Measurements from ENCODE around the gene CAND2. TPM values are rescaled to one million over a fixed set of nuclear protein-coding genes. Genes with fewer than 3 reads are reported as not detected.

Gene CAND2
- total and polyA plus RNA-seq, 4 experiments from 2014 or later: 1.9 to 2.3 (median 2.2) TPM

GRCh38 chr3:12797124-12797891 lies 828 bp downstream of the CAND2 start:
- Mint-ChIP-seq H3K4me3 (peak overlapping the region in 7 of 8 donors; percentile 14 to 88 (median 64)), H3K36me3 (no peaks in the 10 kb centered on the region), H3K27ac (peak overlapping the region in 4 of 7 donors; percentile 3 to 63 (median 42)), H3K4me1 (peaks cover 2 to 22% (median 11%) of the 10 kb centered on the region in 4 donors), H3K27me3 (peaks cover 0 to 6% of the 10 kb centered on the region in 2 donors), H3K9me3 (no peaks in the 10 kb centered on the region)
- ChIA-PET POLR2A (ENCODE audit: partially characterized antibody) (interaction anchor here (1.6 to 5.2 kb wide), 3 partner anchors 12 to 44 kb away, joined by 4 to 25 read pairs (median 21); partner anchors contain the start of gene RPL32), CTCF (ENCODE audit: partially characterized antibody) (interaction anchor here (2.3 to 6.5 kb wide), 3 partner anchors 10 to 45 kb away, joined by 15 to 55 read pairs (median 16); partner anchors contain the start of gene RPL32)
- H3K27ac ChIP-seq (ENCODE audit: low read depth, low read length): no peak overlapping the region
- no peaks in the 10 kb centered on the region for H3K27me3 ChIP-seq (ENCODE audit: insufficient read depth, low read length)
- H3K9me3 ChIP-seq (ENCODE audit: control insufficient read depth in 1 of 2, low read length in 2 of 2): no peaks in the 10 kb centered on the region
- no peak overlapping the region for H3K4me3 ChIP-seq (ENCODE audit: low read length in 2 of 2)
- H3K36me3 ChIP-seq (ENCODE audit: insufficient read depth, low read length): no peaks in the 10 kb centered on the region
- DNase-seq: no peak
- intact Hi-C loops (cut with micrococcal nuclease): no loop called here
- peaks cover 9% of the 10 kb centered on the region for H3K4me1 ChIP-seq (ENCODE audit: insufficient read depth, low read length)

- peaks cover 0 to 6% of the 10 kb centered on the region in 2 donors for H3K27me3 Mint-ChIP-seq
- H3K4me3 Mint-ChIP-seq: peak overlapping the region in 7 of 8 donors; percentile 36 to 72 (median 56)
- H3K36me3 Mint-ChIP-seq: no peaks in the 10 kb centered on the region
- Histone ChIP-seq H3K9me3 (ENCODE audit: control insufficient read depth in 1 of 2, low read length in 2 of 2) (no peaks in the 10 kb centered on the region), H3K4me1 (ENCODE audit: insufficient read depth, low read length) (peaks cover 9% of the 10 kb centered on the region), H3K4me3 (ENCODE audit: low read length in 2 of 2) (no peak overlapping the region), H3K36me3 (ENCODE audit: insufficient read depth, low read length) (no peaks in the 10 kb centered on the region), H3K27ac (ENCODE audit: low read depth, low read length) (no peak overlapping the region), H3K27me3 (ENCODE audit: insufficient read depth, low read length) (no peaks in the 10 kb centered on the region)
- H3K9me3 Mint-ChIP-seq: no peaks in the 10 kb centered on the region
- H3K27ac Mint-ChIP-seq: peak overlapping the region in 2 of 7 donors; percentile 49 to 63
- intact Hi-C loops (cut with micrococcal nuclease): no loop called here
- CTCF ChIA-PET (ENCODE audit: partially characterized antibody): interaction anchor here (2.3 to 6.5 kb wide), 3 partner anchors 11 to 44 kb away, joined by 15 to 55 read pairs (median 16); partner anchors contain the start of gene RPL32
- peaks cover 2 to 22% (median 11%) of the 10 kb centered on the region in 4 donors for H3K4me1 Mint-ChIP-seq
- no peak for DNase-seq
- POLR2A ChIA-PET (ENCODE audit: partially characterized antibody): interaction anchor here (3.1 to 5.2 kb wide), 2 partner anchors 12 to 44 kb away, joined by 21 to 25 read pairs; partner anchors contain the start of gene RPL32
Observed at GRCh38 chr3:12797892-12798558, 1.5 kb downstream of the CAND2 start.

- ChIA-PET CTCF (ENCODE audit: partially characterized antibody) (interaction anchor here (6.5 kb wide), 1 partner anchor 11 kb away, joined by 55 read pairs; no protein-coding TSS in a partner anchor), POLR2A (ENCODE audit: partially characterized antibody) (interaction anchor here (3.1 to 5.2 kb wide), 2 partner anchors 11 to 43 kb away, joined by 21 to 25 read pairs; partner anchors contain the start of gene RPL32)
- H3K9me3 ChIP-seq (ENCODE audit: control insufficient read depth in 1 of 2, low read length in 2 of 2): no peaks in the 10 kb centered on the region
- H3K27me3 ChIP-seq (ENCODE audit: insufficient read depth, low read length): no peaks in the 10 kb centered on the region
- H3K27ac Mint-ChIP-seq: no peak overlapping the region
- DNase-seq: no peak
- H3K4me1 ChIP-seq (ENCODE audit: insufficient read depth, low read length): peaks cover 9% of the 10 kb centered on the region
- peaks cover 2 to 22% (median 11%) of the 10 kb centered on the region in 4 donors for H3K4me1 Mint-ChIP-seq
- H3K4me3 ChIP-seq (ENCODE audit: low read length in 2 of 2): no peak overlapping the region
- H3K9me3 Mint-ChIP-seq: no peaks in the 10 kb centered on the region
- no peaks in the 10 kb centered on the region for H3K36me3 ChIP-seq (ENCODE audit: insufficient read depth, low read length)
- no peaks in the 10 kb centered on the region for H3K36me3 Mint-ChIP-seq
- H3K27ac ChIP-seq (ENCODE audit: low read depth, low read length): no peak overlapping the region
- intact Hi-C loops (cut with micrococcal nuclease): no loop called here
- peaks cover 0 to 6% of the 10 kb centered on the region in 2 donors for H3K27me3 Mint-ChIP-seq
- peak overlapping the region in 2 of 8 donors; percentile 12 to 54 for H3K4me3 Mint-ChIP-seq
Observed at GRCh38 chr3:12798559-12799179, 2.2 kb downstream of the CAND2 start.

GRCh38 chr3:12799525-12800440 lies 3.3 kb downstream of the CAND2 start:
- ChIA-PET CTCF (ENCODE audit: partially characterized antibody) (interaction anchor here (1.2 to 6.5 kb wide), 2 partner anchors 10 to 13 kb away, joined by 3 to 55 read pairs; no protein-coding TSS in a partner anchor), POLR2A (ENCODE audit: partially characterized antibody) (no interaction called here)
- H3K27me3 ChIP-seq (ENCODE audit: insufficient read depth, low read length): no peaks in the 10 kb centered on the region
- H3K4me3 Mint-ChIP-seq: peak overlapping the region in 2 of 8 donors; percentile 12 to 55
- no peak overlapping the region for H3K4me3 ChIP-seq (ENCODE audit: low read length in 2 of 2)
- no peaks in the 10 kb centered on the region for H3K9me3 ChIP-seq (ENCODE audit: control insufficient read depth in 1 of 2, low read length in 2 of 2)
- H3K4me1 Mint-ChIP-seq: peaks cover 2 to 22% (median 11%) of the 10 kb centered on the region in 4 donors
- peaks cover 9% of the 10 kb centered on the region for H3K4me1 ChIP-seq (ENCODE audit: insufficient read depth, low read length)
- H3K9me3 Mint-ChIP-seq: no peaks in the 10 kb centered on the region
- no peak overlapping the region for H3K27ac Mint-ChIP-seq
- no peak overlapping the region for H3K27ac ChIP-seq (ENCODE audit: low read depth, low read length)
- DNase-seq: no peak
- intact Hi-C loops (cut with micrococcal nuclease): no loop called here
- peaks cover 0 to 6% of the 10 kb centered on the region in 2 donors for H3K27me3 Mint-ChIP-seq
- H3K36me3 Mint-ChIP-seq: no peaks in the 10 kb centered on the region
- H3K36me3 ChIP-seq (ENCODE audit: insufficient read depth, low read length): no peaks in the 10 kb centered on the region

GRCh38 chr3:12803371-12803770 lies 6.9 kb downstream of the CAND2 start:
- intact Hi-C loops (cut with micrococcal nuclease): no loop called here
- ChIA-PET POLR2A (ENCODE audit: partially characterized antibody) (no interaction called here), CTCF (ENCODE audit: partially characterized antibody) (no interaction called here)
- Mint-ChIP-seq H3K27ac (no peak overlapping the region), H3K27me3 (no peaks in the 10 kb centered on the region), H3K36me3 (no peaks in the 10 kb centered on the region), H3K9me3 (no peaks in the 10 kb centered on the region), H3K4me3 (no peak overlapping the region), H3K4me1 (peaks cover 0 to 7% (median 0%) of the 10 kb centered on the region in 4 donors)
- Histone ChIP-seq H3K36me3 (ENCODE audit: insufficient read depth, low read length) (no peaks in the 10 kb centered on the region), H3K4me3 (ENCODE audit: low read length in 2 of 2) (no peak overlapping the region), H3K27ac (ENCODE audit: low read depth, low read length) (no peak overlapping the region), H3K4me1 (ENCODE audit: insufficient read depth, low read length) (no peaks in the 10 kb centered on the region), H3K9me3 (ENCODE audit: control insufficient read depth in 1 of 2, low read length in 2 of 2) (no peaks in the 10 kb centered on the region), H3K27me3 (ENCODE audit: insufficient read depth, low read length) (no peaks in the 10 kb centered on the region)
- DNase-seq: no peak

GRCh38 chr3:12807066-12807465 lies 10.6 kb downstream of the CAND2 start:
- no peak overlapping the region for H3K4me3 ChIP-seq (ENCODE audit: low read length in 2 of 2)
- H3K9me3 Mint-ChIP-seq: no peaks in the 10 kb centered on the region
- peaks cover 0 to 21% (median 11%) of the 10 kb centered on the region in 4 donors for H3K4me1 Mint-ChIP-seq
- no peak overlapping the region for H3K4me3 Mint-ChIP-seq
- H3K27me3 ChIP-seq (ENCODE audit: insufficient read depth, low read length): no peaks in the 10 kb centered on the region
- DNase-seq: no peak
- H3K27ac Mint-ChIP-seq: no peak overlapping the region
- H3K27me3 Mint-ChIP-seq: no peaks in the 10 kb centered on the region
- no peaks in the 10 kb centered on the region for H3K36me3 Mint-ChIP-seq
- POLR2A ChIA-PET (ENCODE audit: partially characterized antibody): no interaction called here
- H3K4me1 ChIP-seq (ENCODE audit: insufficient read depth, low read length): peaks cover 13% of the 10 kb centered on the region
- no peaks in the 10 kb centered on the region for H3K9me3 ChIP-seq (ENCODE audit: control insufficient read depth in 1 of 2, low read length in 2 of 2)
- no peak overlapping the region for H3K27ac ChIP-seq (ENCODE audit: low read depth, low read length)
- intact Hi-C loops (cut with micrococcal nuclease): no loop called here
- CTCF ChIA-PET (ENCODE audit: partially characterized antibody): interaction anchor here (5.7 to 7.1 kb wide), 2 partner anchors 8 to 18 kb away, joined by 55 to 61 read pairs; partner anchors contain the start of gene CAND2
- no peaks in the 10 kb centered on the region for H3K36me3 ChIP-seq (ENCODE audit: insufficient read depth, low read length)
